Activated naive CD8-positive, alpha-beta T cell treated with anti-CD3 and anti-CD28 coated beads, Interleukin-2, amount 50 U/mL, for 24 hours (primary cell): ENCODE data around the gene ADCY7.

Experiments
- ATAC-seq: fragments of 150-1000 bp; cut with Tn5 transposase; one replicate; pipeline ENCODE4 v1.10.0; 2021
- DNase-seq: peaks from one replicate; pipeline ENCODE4 v3.0.0; 2021
- H3K27ac Mint-ChIP-seq: one replicate; pipeline ENCODE4 v1.8.0; 2021; ENCODE audit warnings: mild to moderate bottlenecking, mixed read lengths
- H3K27me3 Mint-ChIP-seq: one replicate; pipeline ENCODE4 v1.8.0; 2021; ENCODE audit warnings: mixed read lengths
- H3K36me3 Mint-ChIP-seq: one replicate; pipeline ENCODE4 v1.8.0; 2021; ENCODE audit warnings: low read depth, mixed read lengths
- H3K4me1 Mint-ChIP-seq: one replicate; pipeline ENCODE4 v1.8.0; 2021; ENCODE audit warnings: mixed read lengths
- H3K4me3 Mint-ChIP-seq: one replicate; pipeline ENCODE4 v1.8.0; 2021; ENCODE audit warnings: mild to moderate bottlenecking, moderate library complexity, mixed read lengths
- H3K9me3 Mint-ChIP-seq: one replicate; pipeline ENCODE4 v1.8.0; 2021; ENCODE audit warnings: mixed read lengths

ADCY7 gene

GRCh38 chr16:50300942-50301625 lies 34.7 kb downstream of the ADCY7 start:
- H3K4me1 Mint-ChIP-seq: no peaks in the 10 kb centered on the region
- no peak overlapping the region for H3K4me3 Mint-ChIP-seq
- H3K27me3 Mint-ChIP-seq: no peaks in the 10 kb centered on the region
- ATAC-seq: no peak
- DNase-seq: no peak
- peaks cover 2% of the 10 kb centered on the region for H3K36me3 Mint-ChIP-seq
- H3K27ac Mint-ChIP-seq: no peak overlapping the region
- no peaks in the 10 kb centered on the region for H3K9me3 Mint-ChIP-seq

- H3K4me1 Mint-ChIP-seq: no peaks in the 10 kb centered on the region
- ATAC-seq (no peak), DNase-seq (no peak)
- H3K4me3 Mint-ChIP-seq: no peak overlapping the region
- H3K27ac Mint-ChIP-seq: no peak overlapping the region
- H3K9me3 Mint-ChIP-seq: no peaks in the 10 kb centered on the region
- H3K36me3 Mint-ChIP-seq: no peaks in the 10 kb centered on the region
- H3K27me3 Mint-ChIP-seq: no peaks in the 10 kb centered on the region
Measured at GRCh38 chr16:50301626-50302471, 35.5 kb downstream of the ADCY7 start.

- Mint-ChIP-seq H3K4me3 (no peak overlapping the region), H3K27me3 (no peaks in the 10 kb centered on the region), H3K4me1 (no peaks in the 10 kb centered on the region), H3K36me3 (peaks cover 2% of the 10 kb centered on the region), H3K27ac (no peak overlapping the region), H3K9me3 (no peaks in the 10 kb centered on the region)
- ATAC-seq (no peak), DNase-seq (no peak)
Measured at GRCh38 chr16:50302472-50303005, 36.2 kb downstream of the ADCY7 start.

- H3K9me3 Mint-ChIP-seq: no peaks in the 10 kb centered on the region
- no peak overlapping the region for H3K4me3 Mint-ChIP-seq
- ATAC-seq: no peak
- peaks cover 2% of the 10 kb centered on the region for H3K36me3 Mint-ChIP-seq
- H3K4me1 Mint-ChIP-seq: no peaks in the 10 kb centered on the region
- no peak for DNase-seq
- no peak overlapping the region for H3K27ac Mint-ChIP-seq
- no peaks in the 10 kb centered on the region for H3K27me3 Mint-ChIP-seq
Measured at GRCh38 chr16:50303041-50303604, 36.8 kb downstream of the ADCY7 start.

- Mint-ChIP-seq H3K4me3 (no peak overlapping the region), H3K4me1 (no peaks in the 10 kb centered on the region), H3K27me3 (no peaks in the 10 kb centered on the region), H3K9me3 (no peaks in the 10 kb centered on the region), H3K27ac (no peak overlapping the region), H3K36me3 (peaks cover 2% of the 10 kb centered on the region)
- DNase-seq (no peak), ATAC-seq (no peak)
Measured at GRCh38 chr16:50303605-50304466, 37.5 kb downstream of the ADCY7 start.

GRCh38 chr16:50304467-50305440 lies 38.4 kb downstream of the ADCY7 start:
- H3K27me3 Mint-ChIP-seq: no peaks in the 10 kb centered on the region
- H3K36me3 Mint-ChIP-seq: peaks cover 2% of the 10 kb centered on the region
- no peak overlapping the region for H3K27ac Mint-ChIP-seq

GRCh38 chr16:50305441-50306061 lies 39.2 kb downstream of the ADCY7 start:
- Mint-ChIP-seq H3K9me3 (no peaks in the 10 kb centered on the region), H3K4me1 (peaks cover 1% of the 10 kb centered on the region), H3K27me3 (no peaks in the 10 kb centered on the region), H3K36me3 (peaks cover 2% of the 10 kb centered on the region), H3K27ac (no peak overlapping the region), H3K4me3 (no peak overlapping the region)
- no peak for ATAC-seq
- no peak for DNase-seq

More at GRCh38 chr16:50304467-50305440, 38.4 kb downstream of the ADCY7 start:
- DNase-seq (no peak), ATAC-seq (no peak)
- Mint-ChIP-seq H3K9me3 (no peaks in the 10 kb centered on the region), H3K4me3 (no peak overlapping the region), H3K4me1 (no peaks in the 10 kb centered on the region)

GRCh38 chr16:50306287-50306686 lies 39.9 kb downstream of the ADCY7 start:
- Mint-ChIP-seq H3K4me1 (peaks cover 1% of the 10 kb centered on the region), H3K27me3 (no peaks in the 10 kb centered on the region), H3K36me3 (peaks cover 2% of the 10 kb centered on the region), H3K9me3 (no peaks in the 10 kb centered on the region), H3K27ac (no peak overlapping the region), H3K4me3 (no peak overlapping the region)
- ATAC-seq (no peak), DNase-seq (no peak)

- DNase-seq (no peak), ATAC-seq (no peak)
- H3K9me3 Mint-ChIP-seq: no peaks in the 10 kb centered on the region
- no peaks in the 10 kb centered on the region for H3K27me3 Mint-ChIP-seq
- no peak overlapping the region for H3K4me3 Mint-ChIP-seq
- peaks cover 16% of the 10 kb centered on the region for H3K36me3 Mint-ChIP-seq
- peaks cover 10% of the 10 kb centered on the region for H3K4me1 Mint-ChIP-seq
- peak overlapping the region; percentile 39 for H3K27ac Mint-ChIP-seq
Measured at GRCh38 chr16:50308237-50308965, 42.0 kb downstream of the ADCY7 start.

GRCh38 chr16:50309156-50309526 lies 42.8 kb downstream of the ADCY7 start:
- no peak for ATAC-seq
- no peak overlapping the region for H3K4me3 Mint-ChIP-seq
- no peaks in the 10 kb centered on the region for H3K9me3 Mint-ChIP-seq
- H3K36me3 Mint-ChIP-seq: peaks cover 20% of the 10 kb centered on the region
- peaks cover 13% of the 10 kb centered on the region for H3K4me1 Mint-ChIP-seq
- no peak for DNase-seq
- no peaks in the 10 kb centered on the region for H3K27me3 Mint-ChIP-seq
- peak overlapping the region; percentile 39 for H3K27ac Mint-ChIP-seq

- H3K9me3 Mint-ChIP-seq: no peaks in the 10 kb centered on the region
- peaks cover 15% of the 10 kb centered on the region for H3K4me1 Mint-ChIP-seq
- no peak for ATAC-seq
- H3K4me3 Mint-ChIP-seq: no peak overlapping the region
- H3K27me3 Mint-ChIP-seq: no peaks in the 10 kb centered on the region
- DNase-seq: no peak
- peaks cover 20% of the 10 kb centered on the region for H3K36me3 Mint-ChIP-seq
- peak overlapping the region; percentile 64 for H3K27ac Mint-ChIP-seq
Measured at GRCh38 chr16:50309527-50310307, 43.4 kb downstream of the ADCY7 start.
